ENCODE data around the gene PLA2G4C.

DNA sequence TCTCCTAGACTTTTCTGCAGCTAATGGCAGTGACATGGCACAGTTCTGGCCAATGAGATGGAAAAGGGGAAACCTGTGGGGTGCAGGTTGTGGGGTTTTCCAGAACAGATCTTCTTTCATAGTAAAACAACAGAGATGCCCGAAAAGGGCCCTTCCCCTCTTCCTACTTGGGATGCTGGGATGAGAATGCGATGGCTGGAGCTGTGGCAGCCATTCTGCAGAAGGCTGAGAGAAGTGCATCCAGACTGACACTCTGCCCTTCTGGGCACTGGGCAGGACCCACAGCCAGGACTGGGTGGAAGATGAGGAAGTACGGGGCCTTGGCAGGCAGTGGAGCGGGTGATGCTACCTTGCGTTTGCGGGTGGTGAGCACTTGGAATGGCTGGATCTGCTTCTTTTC, 16.9 kb upstream of the PLA2G4C start:
- TF ChIP-seq, protein P1, sequence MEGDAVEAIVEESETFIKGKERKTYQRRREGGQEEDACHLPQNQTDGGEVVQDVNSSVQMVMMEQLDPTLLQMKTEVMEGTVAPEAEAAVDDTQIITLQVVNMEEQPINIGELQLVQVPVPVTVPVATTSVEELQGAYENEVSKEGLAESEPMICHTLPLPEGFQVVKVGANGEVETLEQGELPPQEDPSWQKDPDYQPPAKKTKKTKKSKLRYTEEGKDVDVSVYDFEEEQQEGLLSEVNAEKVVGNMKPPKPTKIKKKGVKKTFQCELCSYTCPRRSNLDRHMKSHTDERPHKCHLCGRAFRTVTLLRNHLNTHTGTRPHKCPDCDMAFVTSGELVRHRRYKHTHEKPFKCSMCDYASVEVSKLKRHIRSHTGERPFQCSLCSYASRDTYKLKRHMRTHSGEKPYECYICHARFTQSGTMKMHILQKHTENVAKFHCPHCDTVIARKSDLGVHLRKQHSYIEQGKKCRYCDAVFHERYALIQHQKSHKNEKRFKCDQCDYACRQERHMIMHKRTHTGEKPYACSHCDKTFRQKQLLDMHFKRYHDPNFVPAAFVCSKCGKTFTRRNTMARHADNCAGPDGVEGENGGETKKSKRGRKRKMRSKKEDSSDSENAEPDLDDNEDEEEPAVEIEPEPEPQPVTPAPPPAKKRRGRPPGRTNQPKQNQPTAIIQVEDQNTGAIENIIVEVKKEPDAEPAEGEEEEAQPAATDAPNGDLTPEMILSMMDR (IDR thresholded peaks at IDR 0.05): no peak
- TF ChIP-seq POLR2A (IDR thresholded peaks at IDR 0.05) (no peak), POLR2AphosphoS5 (IDR thresholded peaks at IDR 0.05) (no peak), EP300 (IDR thresholded peaks at IDR 0.05; ENCODE audit: low read depth) (no peak)
